Myocyte (in vitro differentiated cells): ENCODE data around the gene TWIST1. TPM values are rescaled to one million over a fixed set of nuclear protein-coding genes. Genes with fewer than 3 reads are reported as not detected.

ENCODE experiments used
- DNase-seq: peaks from one replicate; pipeline ENCODE4 v3.0.0-alpha.2; 2012; ENCODE audit warnings: low read depth
- polyA plus RNA-seq: library from polyadenylated mRNA; unstranded; fragments of >200 nt; gene quantifications from one replicate; pipeline ENCODE4 v1.2.1, GENCODE V29; 2012; ENCODE audit warnings: missing spikeins
- total RNA-seq: library from RNA; depleted of rRNA; stranded (reverse); fragments of >200 nt; gene quantifications from 2 replicates; pipeline ENCODE4 v1.2.3, GENCODE V29; 2014

Gene TWIST1
- total RNA-seq = 24.7 and 41.7 TPM in 2 replicates
- 24.0 TPM for polyA plus RNA-seq

- peak; percentile 95 for DNase-seq
Measured at GRCh38 chr7:19117091-19117869, at the start of gene TWIST1. TSS of gene TWIST1 (minus strand) at chr7:19117636. CDS start at chr7:19117321, 315 bp downstream.

- no peak for DNase-seq
Measured at GRCh38 chr7:19161671-19162070, 44.2 kb upstream of the TWIST1 start.

- DNase-seq = peak; percentile 62
Measured at GRCh38 chr7:19146699-19147098, 29.3 kb upstream of the TWIST1 start.

- DNase-seq = no peak
Measured at GRCh38 chr7:19145434-19146115, 28.1 kb upstream of the TWIST1 start.

GRCh38 chr7:19144661-19145433 lies 27.4 kb upstream of the TWIST1 start, which contains the start of gene FERD3L:
TSS of gene FERD3L (minus strand) at chr7:19145421. CDS start at chr7:19145362, 59 bp downstream.
- no peak for DNase-seq

GRCh38 chr7:19143881-19144574 lies 26.6 kb upstream of the TWIST1 start:
- DNase-seq = no peak

- peak; percentile 42 for DNase-seq
Measured at GRCh38 chr7:19139706-19140327, 22.4 kb upstream of the TWIST1 start.

GRCh38 chr7:19133886-19134285 lies 16.4 kb upstream of the TWIST1 start:
- DNase-seq = no peak

GRCh38 chr7:19133390-19133789 lies 16.0 kb upstream of the TWIST1 start:
- no peak for DNase-seq

- DNase-seq = no peak
Measured at GRCh38 chr7:19128856-19129255, 11.4 kb upstream of the TWIST1 start.

GRCh38 chr7:19121977-19122588 lies 4.6 kb upstream of the TWIST1 start:
- DNase-seq = peak; percentile 82

- DNase-seq = no peak
Measured at GRCh38 chr7:19119870-19120486, 2.5 kb upstream of the TWIST1 start.

GRCh38 chr7:19119372-19119771 lies 1.9 kb upstream of the TWIST1 start:
- DNase-seq = no peak

- DNase-seq = no peak
Measured at GRCh38 chr7:19118636-19119371, 1.4 kb upstream of the TWIST1 start.

- peak; percentile 71 for DNase-seq
Measured at GRCh38 chr7:19117870-19118608, 603 bp upstream of the TWIST1 start.

- peak; percentile 59 for DNase-seq
Measured at GRCh38 chr7:19116121-19117090, 1.0 kb downstream of the TWIST1 start.

- DNase-seq = no peak
Measured at GRCh38 chr7:19114551-19114855, 2.9 kb downstream of the TWIST1 start.
